Loucy (cell line): ENCODE results near the gene RXYLT1.

Source experiments
- H2AFZ ChIP-seq: fragments of 200-600 bp; sonication (generic); 2 replicates; pipeline ENCODE4 v1.6.0; 2016; ENCODE audit warnings: antibody characterized with exemption, mild to moderate bottlenecking, low read length, moderate library complexity
- H3F3A ChIP-seq: fragments of 200-600 bp; 2 replicates; pipeline ENCODE4 v1.6.0; 2016; ENCODE audit warnings: antibody characterized with exemption, low read depth, mild to moderate bottlenecking
- H3K27me3 ChIP-seq: fragments of 200-600 bp; sonication (generic); 2 replicates; pipeline ENCODE4 v1.6.1; 2014; ENCODE audit warnings: low read length, mild to moderate bottlenecking; ENCODE audit not compliant: insufficient read depth, poor library complexity, severe bottlenecking
- H3K36me3 ChIP-seq: fragments of 200-600 bp; sonication (generic); 2 replicates; pipeline ENCODE4 v1.6.1; 2016; ENCODE audit warnings: low read length; ENCODE audit not compliant: insufficient read depth
- H3K4me1 ChIP-seq: fragments of 200-600 bp; sonication (generic); 2 replicates; pipeline ENCODE4 v1.5.1; 2014; ENCODE audit warnings: low read length, mild to moderate bottlenecking; ENCODE audit not compliant: insufficient read depth, poor library complexity, severe bottlenecking
- H3K4me2 ChIP-seq: fragments of 200-600 bp; sonication (generic); 2 replicates; pipeline ENCODE4 v1.6.0; 2014; ENCODE audit warnings: antibody characterized with exemption, low read length, low read depth, mild to moderate bottlenecking; ENCODE audit not compliant: poor library complexity, severe bottlenecking
- H3K4me3 ChIP-seq: fragments of 200-600 bp; sonication (generic); 2 replicates; pipeline ENCODE4 v1.5.1; 2014; ENCODE audit warnings: low read length, mild to moderate bottlenecking, mixed read lengths; ENCODE audit not compliant: poor library complexity, severe bottlenecking
- H3K79me2 ChIP-seq: fragments of 200-600 bp; sonication (generic); 2 replicates; pipeline ENCODE4 v1.6.1; 2014; ENCODE audit warnings: low read length; ENCODE audit not compliant: insufficient read depth
- H3K9ac ChIP-seq: fragments of 200-600 bp; sonication (generic); 2 replicates; pipeline ENCODE4 v1.6.0; 2014; ENCODE audit warnings: mild to moderate bottlenecking, low read depth, low read length, moderate library complexity; ENCODE audit not compliant: poor library complexity, severe bottlenecking
- H3K9me2 ChIP-seq: fragments of 200-600 bp; sonication (generic); replicated peaks from 2 replicates; pipeline ENCODE4 v1.6.1; 2016; ENCODE audit warnings: low read depth, low read length, mixed read lengths
- H3K9me3 ChIP-seq: fragments of 200-600 bp; sonication (generic); 2 replicates; pipeline ENCODE4 v1.6.1; 2014; ENCODE audit warnings: mild to moderate bottlenecking, antibody characterized with exemption, low read length, low read depth; ENCODE audit not compliant: insufficient read depth
- H4K20me1 ChIP-seq: fragments of 200-600 bp; sonication (generic); 2 replicates; pipeline ENCODE4 v1.6.0; 2014; ENCODE audit warnings: antibody characterized with exemption, low read length, mild to moderate bottlenecking; ENCODE audit not compliant: insufficient read depth, poor library complexity, severe bottlenecking
- CTCF ChIP-seq: fragments of 200-600 bp; sonication (generic); conservative IDR thresholded peaks from 2 replicates; pipeline ENCODE4 v1.5.1; 2014; ENCODE audit warnings: mild to moderate bottlenecking, antibody characterized with exemption, low read length
- EZH2phosphoT487 ChIP-seq: fragments of 200-600 bp; IDR thresholded peaks from 2 replicates; pipeline ENCODE4 v1.6.1; 2018; ENCODE audit warnings: antibody characterized with exemption, mild to moderate bottlenecking, moderate library complexity, borderline replicate concordance

The RXYLT1 gene

GRCh38 chr12:63811755-63812154 lies 32.0 kb downstream of the RXYLT1 start:
- no peak for TF ChIP-seq EZH2phosphoT487
- peaks cover 20% of the 10 kb centered on the region for H3K4me1 ChIP-seq
- no peaks in the 10 kb centered on the region for H3K9me3 ChIP-seq
- no peak overlapping the region for H3K4me2 ChIP-seq
- no peak overlapping the region for H3K9ac ChIP-seq
- no peaks in the 10 kb centered on the region for H3K9me2 ChIP-seq
- H3K79me2 ChIP-seq, result no peaks in the 10 kb centered on the region
- H3K27me3 ChIP-seq, result no peaks in the 10 kb centered on the region
- no peak overlapping the region for H2AFZ ChIP-seq
- no peak overlapping the region for H3K4me3 ChIP-seq
- no peaks in the 10 kb centered on the region for H3K36me3 ChIP-seq
- H3F3A ChIP-seq, result no peaks in the 10 kb centered on the region
- no peaks in the 10 kb centered on the region for H4K20me1 ChIP-seq

GRCh38 chr12:63814146-63814772 lies 34.5 kb downstream of the RXYLT1 start:
- H3K4me3 ChIP-seq, result no peak overlapping the region
- no peaks in the 10 kb centered on the region for H3K9me3 ChIP-seq
- peak overlapping the region; percentile 25 for H3K4me2 ChIP-seq
- H3K9ac ChIP-seq, result no peak overlapping the region
- no peaks in the 10 kb centered on the region for H3K79me2 ChIP-seq
- TF ChIP-seq CTCF (no peak), EZH2phosphoT487 (no peak)
- peaks cover 20% of the 10 kb centered on the region for H3K4me1 ChIP-seq
- H3K27me3 ChIP-seq, result no peaks in the 10 kb centered on the region
- H3F3A ChIP-seq, result no peaks in the 10 kb centered on the region
- no peaks in the 10 kb centered on the region for H3K36me3 ChIP-seq
- H2AFZ ChIP-seq, result peak overlapping the region; percentile 63
- no peaks in the 10 kb centered on the region for H3K9me2 ChIP-seq
- H4K20me1 ChIP-seq, result no peaks in the 10 kb centered on the region

GRCh38 chr12:63815482-63815852 lies 35.8 kb downstream of the RXYLT1 start:
- no peak overlapping the region for H3K9ac ChIP-seq
- H3K79me2 ChIP-seq, result no peaks in the 10 kb centered on the region
- H3K4me1 ChIP-seq, result peaks cover 20% of the 10 kb centered on the region
- no peaks in the 10 kb centered on the region for H3K36me3 ChIP-seq
- no peaks in the 10 kb centered on the region for H3K9me3 ChIP-seq
- no peaks in the 10 kb centered on the region for H3K9me2 ChIP-seq
- no peak overlapping the region for H2AFZ ChIP-seq
- TF ChIP-seq EZH2phosphoT487 (no peak), CTCF (no peak)
- H4K20me1 ChIP-seq, result no peaks in the 10 kb centered on the region
- H3K27me3 ChIP-seq, result no peaks in the 10 kb centered on the region
- no peaks in the 10 kb centered on the region for H3F3A ChIP-seq
- no peak overlapping the region for H3K4me2 ChIP-seq
- H3K4me3 ChIP-seq, result no peak overlapping the region

GRCh38 chr12:63816031-63816430 lies 36.3 kb downstream of the RXYLT1 start:
- no peak overlapping the region for H3K9ac ChIP-seq
- no peak overlapping the region for H3K4me2 ChIP-seq
- H3K79me2 ChIP-seq, result no peaks in the 10 kb centered on the region
- no peak overlapping the region for H2AFZ ChIP-seq
- no peaks in the 10 kb centered on the region for H3K9me2 ChIP-seq
- H3K4me3 ChIP-seq, result no peak overlapping the region
- H3K9me3 ChIP-seq, result no peaks in the 10 kb centered on the region
- TF ChIP-seq EZH2phosphoT487, result no peak
- TF ChIP-seq CTCF, result no peak
- no peaks in the 10 kb centered on the region for H3K36me3 ChIP-seq
- H3K27me3 ChIP-seq, result no peaks in the 10 kb centered on the region
- peaks cover 20% of the 10 kb centered on the region for H3K4me1 ChIP-seq
- H3F3A ChIP-seq, result no peaks in the 10 kb centered on the region
- no peaks in the 10 kb centered on the region for H4K20me1 ChIP-seq
